K562 (cell line): ENCODE measurements around the gene NAA15. TPM values are rescaled to one million over a fixed set of nuclear protein-coding genes. Genes with fewer than 3 reads are reported as not detected.

Experiments
- ARID2 ChIP-seq: fragments of 450-650 bp; IDR thresholded peaks from 2 replicates; pipeline ENCODE4 v1.6.1; 2017; ENCODE audit warnings: antibody characterized with exemption, mild to moderate bottlenecking
- CEBPG ChIP-seq, 3 experiments: fragments of 200-800 bp in 1 of 3; sonication (Bioruptor generic) in 1 of 3; sonication (generic) in 1 of 3; formaldehyde crosslinking in 1 of 3; IDR thresholded peaks in 2 of 3; conservative IDR thresholded peaks in 1 of 3; 2 replicates each; pipeline versions ENCODE4 v1.6.1 to v1.8.0; 2016 to 2022; ENCODE audit warnings: missing compliant biosample characterization in 2 of 3, missing genetic modification characterization in 2 of 3, mild to moderate bottlenecking in 1 of 3, missing genetic modification reagents in 1 of 3
- CREB3L1 ChIP-seq: fragments of 450-650 bp; IDR thresholded peaks from 2 replicates; pipeline ENCODE4 v1.6.1; 2014; ENCODE audit warnings: low read depth, mild to moderate bottlenecking, moderate library complexity, borderline replicate concordance
- DDX20 ChIP-seq: fragments of 450-650 bp; IDR thresholded peaks from 2 replicates; pipeline ENCODE4 v1.6.1; 2016; ENCODE audit warnings: missing genetic modification characterization, low read depth, mild to moderate bottlenecking, missing compliant biosample characterization, moderate library complexity
- FOS ChIP-seq: IDR thresholded peaks from 3 replicates; pipeline ENCODE4 v1.6.1; 2011; ENCODE audit not compliant: insufficient read length; ENCODE audit errors: extremely low read depth
- FOXP1 ChIP-seq: sonication (generic); formaldehyde crosslinking; IDR thresholded peaks from 2 replicates; pipeline ENCODE4 v1.8.0; 2022; ENCODE audit warnings: mild to moderate bottlenecking, missing genetic modification reagents
- GABPB2 ChIP-seq: fragments of 250-450 bp; sonication (Bioruptor Pico); conservative IDR thresholded peaks from 2 replicates; pipeline ENCODE4 v1.5.1; 2021; ENCODE audit warnings: mild to moderate bottlenecking
- GTF2A2 ChIP-seq: IDR thresholded peaks from 2 replicates; pipeline ENCODE4 v1.6.1; 2016; ENCODE audit warnings: mild to moderate bottlenecking, missing genetic modification characterization, missing compliant biosample characterization
- HOMEZ ChIP-seq: fragments of 250-450 bp; sonication (Bioruptor Pico); IDR thresholded peaks from 2 replicates; pipeline ENCODE4 v1.4.0; 2020; ENCODE audit warnings: mild to moderate bottlenecking, moderate library complexity
- NCOA1 ChIP-seq: fragments of 450-650 bp; IDR thresholded peaks from 2 replicates; pipeline ENCODE4 v1.6.1; 2016; ENCODE audit warnings: low read depth
- POLR2AphosphoS2 ChIP-seq: IDR thresholded peaks from 2 replicates; pipeline ENCODE4 v1.6.1; 2012; ENCODE audit warnings: low read length, improper control_type of control experiment
- SMC3 ChIP-seq: conservative IDR thresholded peaks from 2 replicates; pipeline ENCODE4 v1.6.1; 2011; ENCODE audit warnings: low read depth, low read length, improper control_type of control experiment; ENCODE audit not compliant: insufficient read depth
- SNRNP70 ChIP-seq: fragments of 200-400 bp; formaldehyde crosslinking; optimal IDR thresholded peaks from 2 replicates; pipeline ENCODE3; 2017; ENCODE audit warnings: low read depth, low read length
- TAF1 ChIP-seq: IDR thresholded peaks from 2 replicates; pipeline ENCODE4 v1.6.1; 2011; ENCODE audit warnings: mild to moderate bottlenecking, low read length, moderate library complexity; ENCODE audit not compliant: insufficient read depth, control insufficient read depth, severe bottlenecking; ENCODE audit errors: extremely low read depth
- TFE3 ChIP-seq: fragments of 450-650 bp; formaldehyde crosslinking; IDR thresholded peaks from 2 replicates; pipeline ENCODE4 v1.4.0; 2020; ENCODE audit warnings: mild to moderate bottlenecking, mixed read lengths
- XRCC5 ChIP-seq: fragments of 200-400 bp; formaldehyde crosslinking; IDR thresholded peaks from 2 replicates; pipeline ENCODE4 v1.6.1; 2017; ENCODE audit warnings: low read depth, mild to moderate bottlenecking, low read length
- ZFP91 ChIP-seq: sonication (generic); formaldehyde crosslinking; IDR thresholded peaks from 2 replicates; pipeline ENCODE4 v1.8.0; 2022; ENCODE audit warnings: mild to moderate bottlenecking, missing genetic modification reagents
- ZNF23 ChIP-seq: fragments of 250-450 bp; sonication (Bioruptor Pico); IDR thresholded peaks from 2 replicates; pipeline ENCODE4 v1.4.0; 2020; ENCODE audit warnings: mild to moderate bottlenecking
- ZNF79 ChIP-seq: fragments of 250-450 bp; sonication (Bioruptor Pico); IDR thresholded peaks from 2 replicates; pipeline ENCODE4 v1.4.0; 2020; ENCODE audit warnings: low read depth, mild to moderate bottlenecking, moderate library complexity
- polyA plus RNA-seq, 8 experiments: library from polyadenylated mRNA; depleted of rRNA in 4 of 8; stranded (reverse) in 5 of 8; unstranded in 3 of 8; fragments of >200 nt; fragmentation: Nextera tagmentation in 2 of 8; fragmentation: Illumina TruSeq in 1 of 8; extraction: Ambion mirVana in 2 of 8; extraction: Trizol in 1 of 8; gene quantifications; 2 replicates each; pipeline versions ENCODE4 v1.2.1 to v1.2.3, GENCODE V29; 2011 to 2014; ENCODE audit warnings: inconsistent platforms in 1 of 8, missing spikeins in 1 of 8
- total RNA-seq, 7 experiments: library from RNA; depleted of rRNA in 6 of 7; stranded (reverse); fragments of >200 nt in 6 of 7; fragmentation: Illumina TruSeq in 2 of 7; extraction: Trizol in 2 of 7; gene quantifications; 2 replicates each; pipeline versions ENCODE4 v1.2.1 to v1.2.3, GENCODE V29; 2011 to 2021; ENCODE audit warnings: low replicate concordance in 1 of 7
- TF ChIP-seq, protein P1 (sequence below): fragments of 450-650 bp; formaldehyde crosslinking; conservative IDR thresholded peaks from 2 replicates; pipeline ENCODE4 v1.4.0; 2022; ENCODE audit warnings: mild to moderate bottlenecking, missing genetic modification characterization

The NAA15 gene
- total and polyA plus RNA-seq, 9 of the 15 experiments (the other 6 are each of a cell fraction or from before 2014, with no cell fraction given): 37.8 to 117 (median 63.2) TPM

DNA sequence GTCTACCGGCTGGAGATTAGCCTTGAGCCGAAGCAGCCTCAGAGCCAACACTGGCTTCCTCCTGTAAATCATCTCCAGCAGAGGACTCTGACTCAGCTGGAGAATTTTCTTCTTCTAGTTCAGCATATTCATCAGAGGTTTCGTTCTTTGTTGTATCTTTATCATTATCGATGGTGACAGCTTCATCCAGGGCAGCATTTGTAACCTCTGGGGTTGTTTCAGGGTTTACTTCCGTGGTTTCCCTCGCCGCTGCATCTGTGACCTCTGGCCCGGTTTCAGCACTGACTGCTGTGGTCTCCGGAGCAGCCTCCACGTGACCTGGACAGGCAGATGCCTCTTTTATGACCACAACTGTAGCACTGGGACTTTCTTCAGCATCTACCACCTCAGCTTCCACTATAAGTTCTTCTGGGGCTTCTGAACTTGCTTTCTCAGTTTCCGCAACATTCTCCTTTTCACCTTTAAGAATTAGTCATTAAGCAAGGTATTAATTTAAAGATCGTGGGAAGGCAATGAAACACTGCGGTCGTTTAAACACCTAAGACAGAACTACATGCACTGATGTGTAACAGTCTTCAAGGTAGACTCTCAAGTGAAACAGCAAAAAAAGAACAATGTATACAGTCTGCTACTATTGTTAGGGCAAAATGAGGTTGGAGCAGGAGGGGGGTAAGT lies 34.6 kb upstream of the NAA15 start (continued):
- TF ChIP-seq TFE3 (CRISPR knock-in tag) (peak; percentile 47), XRCC5 (0 out of 2 replicates have a peak, but pooled peaks have one; percentile 26), GTF2A2 (no peak), ZNF79 (no peak), POLR2AphosphoS2 (no peak), GABPB2 (CRISPR knock-in tag) (no peak), SNRNP70 (no peak), FOXP1 (CRISPR knock-in tag) (no peak), HOMEZ (CRISPR knock-in tag) (no peak), NCOA1 (0 out of 2 replicates have a peak, but pooled peaks have one; percentile 52), ARID2 (no peak), TAF1 (no peak), CREB3L1 (peak; percentile 44; the same call in 1 of the 2 replicates), ZNF23 (CRISPR knock-in tag) (no peak), CEBPG (CRISPR knock-in tag; IDR thresholded peaks at IDR 0.05) (no peak), CEBPG (tag; conservative IDR thresholded peaks at IDR 0.05 in 1 of 2, IDR thresholded peaks at IDR 0.05 in 1 of 2) (no peak), ZFP91 (no peak), DDX20 (no peak), FOS (no peak), SMC3 (no peak)
- TF ChIP-seq, protein P1, sequence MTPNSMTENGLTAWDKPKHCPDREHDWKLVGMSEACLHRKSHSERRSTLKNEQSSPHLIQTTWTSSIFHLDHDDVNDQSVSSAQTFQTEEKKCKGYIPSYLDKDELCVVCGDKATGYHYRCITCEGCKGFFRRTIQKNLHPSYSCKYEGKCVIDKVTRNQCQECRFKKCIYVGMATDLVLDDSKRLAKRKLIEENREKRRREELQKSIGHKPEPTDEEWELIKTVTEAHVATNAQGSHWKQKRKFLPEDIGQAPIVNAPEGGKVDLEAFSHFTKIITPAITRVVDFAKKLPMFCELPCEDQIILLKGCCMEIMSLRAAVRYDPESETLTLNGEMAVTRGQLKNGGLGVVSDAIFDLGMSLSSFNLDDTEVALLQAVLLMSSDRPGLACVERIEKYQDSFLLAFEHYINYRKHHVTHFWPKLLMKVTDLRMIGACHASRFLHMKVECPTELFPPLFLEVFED: no peak
